ENCODE data around the gene ZNRF4.

The ZNRF4 gene

GRCh38 chr19:5447700-5448311, 7.4 kb upstream of the ZNRF4 start:
- H3K4me3 ChIP-seq (ENCODE audit: low read depth, low read length): no peak overlapping the region
- DNase-seq (ENCODE audit: low read depth): no peak
- TF ChIP-seq, protein P1, sequence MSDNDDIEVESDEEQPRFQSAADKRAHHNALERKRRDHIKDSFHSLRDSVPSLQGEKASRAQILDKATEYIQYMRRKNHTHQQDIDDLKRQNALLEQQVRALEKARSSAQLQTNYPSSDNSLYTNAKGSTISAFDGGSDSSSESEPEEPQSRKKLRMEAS (IDR thresholded peaks at IDR 0.05; ENCODE audit: low read depth, low read length): no peak
- TF ChIP-seq POLR2A (IDR thresholded peaks at IDR 0.05; ENCODE audit: extremely low read depth, insufficient read length) (no peak), MYC (IDR thresholded peaks at IDR 0.05; ENCODE audit: low read depth, low read length) (no peak)
- TF ChIP-seq, protein P2, sequence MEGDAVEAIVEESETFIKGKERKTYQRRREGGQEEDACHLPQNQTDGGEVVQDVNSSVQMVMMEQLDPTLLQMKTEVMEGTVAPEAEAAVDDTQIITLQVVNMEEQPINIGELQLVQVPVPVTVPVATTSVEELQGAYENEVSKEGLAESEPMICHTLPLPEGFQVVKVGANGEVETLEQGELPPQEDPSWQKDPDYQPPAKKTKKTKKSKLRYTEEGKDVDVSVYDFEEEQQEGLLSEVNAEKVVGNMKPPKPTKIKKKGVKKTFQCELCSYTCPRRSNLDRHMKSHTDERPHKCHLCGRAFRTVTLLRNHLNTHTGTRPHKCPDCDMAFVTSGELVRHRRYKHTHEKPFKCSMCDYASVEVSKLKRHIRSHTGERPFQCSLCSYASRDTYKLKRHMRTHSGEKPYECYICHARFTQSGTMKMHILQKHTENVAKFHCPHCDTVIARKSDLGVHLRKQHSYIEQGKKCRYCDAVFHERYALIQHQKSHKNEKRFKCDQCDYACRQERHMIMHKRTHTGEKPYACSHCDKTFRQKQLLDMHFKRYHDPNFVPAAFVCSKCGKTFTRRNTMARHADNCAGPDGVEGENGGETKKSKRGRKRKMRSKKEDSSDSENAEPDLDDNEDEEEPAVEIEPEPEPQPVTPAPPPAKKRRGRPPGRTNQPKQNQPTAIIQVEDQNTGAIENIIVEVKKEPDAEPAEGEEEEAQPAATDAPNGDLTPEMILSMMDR (IDR thresholded peaks at IDR 0.05; ENCODE audit: low read depth, low read length): no peak

DNA sequence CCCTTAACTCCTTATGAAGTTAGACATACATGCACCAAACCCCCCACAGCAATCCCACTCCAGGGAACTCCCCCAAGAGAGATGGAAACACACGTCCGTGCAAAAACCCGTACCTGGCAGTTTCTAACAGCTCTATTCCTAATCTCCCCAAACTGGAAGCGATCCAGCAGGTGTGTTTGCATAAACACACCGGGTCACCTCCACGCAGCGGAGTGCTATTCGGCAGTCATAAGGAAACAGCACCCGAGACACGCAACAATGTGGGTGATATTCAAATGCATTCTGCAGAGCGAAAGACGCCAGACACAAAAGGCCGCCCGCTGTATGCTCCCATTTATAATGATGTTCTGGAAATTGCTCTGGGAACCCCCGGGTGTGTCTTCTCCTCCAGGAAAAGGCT, 6.8 kb upstream of the ZNRF4 start:
- H3K4me3 ChIP-seq (ENCODE audit: low read depth, low read length): no peak overlapping the region
- DNase-seq (ENCODE audit: low read depth): no peak
- TF ChIP-seq MYC (IDR thresholded peaks at IDR 0.05; ENCODE audit: low read depth, low read length) (no peak), POLR2A (IDR thresholded peaks at IDR 0.05; ENCODE audit: extremely low read depth, insufficient read length) (no peak)
- TF ChIP-seq, protein P1 (IDR thresholded peaks at IDR 0.05; ENCODE audit: low read depth, low read length): no peak
- TF ChIP-seq, protein P2 (IDR thresholded peaks at IDR 0.05; ENCODE audit: low read depth, low read length): no peak

DNA sequence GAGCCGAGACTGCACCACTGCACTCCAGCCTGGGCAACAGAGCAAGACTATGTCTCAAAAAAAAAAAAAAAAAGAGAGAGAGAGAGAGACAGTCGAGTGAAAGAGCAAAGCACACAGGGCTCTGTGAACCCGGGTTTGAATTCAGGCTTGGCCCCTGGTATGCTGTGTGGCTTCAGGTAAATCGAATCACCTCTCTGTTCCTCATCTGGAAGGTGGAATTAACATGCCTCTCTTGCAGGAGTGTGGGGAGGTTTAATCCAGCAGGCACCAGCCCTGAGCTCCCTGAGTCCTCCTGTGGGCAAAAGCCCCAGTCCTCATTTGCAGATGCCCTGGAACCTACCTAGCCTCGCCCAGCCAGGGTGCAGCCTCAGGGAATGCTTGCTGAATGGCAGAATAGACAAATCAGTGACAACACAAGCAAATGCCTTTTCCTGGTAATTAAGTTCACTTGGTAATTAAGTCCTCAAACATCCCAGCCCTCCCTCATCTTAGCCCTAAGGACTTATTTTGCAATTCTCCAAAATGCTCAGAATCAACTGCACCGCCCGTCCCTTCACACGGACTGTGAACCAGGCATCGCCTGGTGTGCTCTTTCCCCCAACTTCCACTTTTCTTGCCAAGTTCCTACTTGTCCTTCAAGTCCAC, 4.6 kb upstream of the ZNRF4 start:
- TF ChIP-seq MYC (IDR thresholded peaks at IDR 0.05; ENCODE audit: low read depth, low read length) (no peak), POLR2A (IDR thresholded peaks at IDR 0.05; ENCODE audit: extremely low read depth, insufficient read length) (no peak)
- TF ChIP-seq, protein P1 (IDR thresholded peaks at IDR 0.05; ENCODE audit: low read depth, low read length): no peak
- TF ChIP-seq, protein P2 (IDR thresholded peaks at IDR 0.05; ENCODE audit: low read depth, low read length): no peak
- no peak overlapping the region for H3K4me3 ChIP-seq (ENCODE audit: low read depth, low read length)
- peak; percentile 13 for DNase-seq (ENCODE audit: low read depth)

- H3K4me3 ChIP-seq (ENCODE audit: low read depth, low read length): no peak overlapping the region
- TF ChIP-seq POLR2A (IDR thresholded peaks at IDR 0.05; ENCODE audit: extremely low read depth, insufficient read length): no peak
- no peak for TF ChIP-seq MYC (IDR thresholded peaks at IDR 0.05; ENCODE audit: low read depth, low read length)
- TF ChIP-seq, protein P2 (IDR thresholded peaks at IDR 0.05; ENCODE audit: low read depth, low read length): no peak
- TF ChIP-seq, protein P1 (IDR thresholded peaks at IDR 0.05; ENCODE audit: low read depth, low read length): no peak
- DNase-seq (ENCODE audit: low read depth): no peak
These were observed 3.7 kb upstream of the ZNRF4 start for GRCh38 chr19:5451494-5451893.

DNA sequence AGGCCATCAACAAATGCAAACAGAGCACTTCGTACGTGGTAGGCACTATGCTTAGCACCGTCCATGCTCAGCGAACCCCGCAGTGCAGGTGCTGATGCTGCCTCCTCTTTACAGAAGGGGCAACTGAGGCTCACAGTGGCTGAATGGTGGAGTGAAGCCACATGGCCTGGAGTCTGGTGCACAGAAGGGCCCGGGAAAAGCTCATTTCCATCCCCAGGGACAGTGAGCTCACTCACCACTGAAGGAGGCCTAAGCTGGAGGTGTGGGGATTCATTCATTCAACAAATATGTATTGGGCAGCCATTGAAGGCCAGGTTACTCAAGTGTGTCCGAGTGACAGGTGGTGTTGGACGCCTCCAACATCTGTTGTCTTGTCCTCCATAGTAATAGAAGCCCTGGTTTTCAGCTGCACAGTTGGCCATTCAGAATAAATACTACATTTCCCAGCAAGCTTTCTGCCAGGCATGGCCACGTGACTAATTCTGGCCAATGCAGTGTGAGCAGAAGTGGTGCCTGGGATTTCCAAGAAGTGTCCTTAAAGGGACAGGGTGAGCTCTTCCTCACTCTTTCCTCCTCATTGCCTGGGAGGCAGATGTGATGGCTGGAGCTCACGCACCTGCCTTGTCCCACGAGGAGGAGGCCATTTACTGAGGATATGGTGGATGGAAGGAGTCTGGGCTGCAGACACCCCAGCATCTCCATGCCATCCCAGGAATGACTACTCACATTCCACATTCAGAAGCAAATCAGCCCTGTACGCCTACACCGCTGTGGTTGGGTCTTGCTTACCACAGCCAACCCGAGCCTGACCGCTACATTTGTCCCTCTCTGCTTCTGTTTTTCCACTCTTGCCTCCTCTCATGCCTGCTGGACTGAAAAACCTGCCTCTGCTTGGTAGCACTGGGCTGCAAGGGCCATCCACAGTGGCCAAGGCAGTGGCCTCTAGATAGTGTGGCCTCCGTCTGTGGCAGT, 2.3 kb upstream of the ZNRF4 start:
- TF ChIP-seq MYC (IDR thresholded peaks at IDR 0.05; ENCODE audit: low read depth, low read length): no peak
- TF ChIP-seq, protein P1 (IDR thresholded peaks at IDR 0.05; ENCODE audit: low read depth, low read length): peak; percentile 25; the same call in 1 of the 2 replicates
- no peak overlapping the region for H3K4me3 ChIP-seq (ENCODE audit: low read depth, low read length)
- DNase-seq (ENCODE audit: low read depth): peak; percentile 27

Data from NB4 (cell line).